ENCODE measurements around the gene MAN2A1.

The MAN2A1 gene

DNA sequence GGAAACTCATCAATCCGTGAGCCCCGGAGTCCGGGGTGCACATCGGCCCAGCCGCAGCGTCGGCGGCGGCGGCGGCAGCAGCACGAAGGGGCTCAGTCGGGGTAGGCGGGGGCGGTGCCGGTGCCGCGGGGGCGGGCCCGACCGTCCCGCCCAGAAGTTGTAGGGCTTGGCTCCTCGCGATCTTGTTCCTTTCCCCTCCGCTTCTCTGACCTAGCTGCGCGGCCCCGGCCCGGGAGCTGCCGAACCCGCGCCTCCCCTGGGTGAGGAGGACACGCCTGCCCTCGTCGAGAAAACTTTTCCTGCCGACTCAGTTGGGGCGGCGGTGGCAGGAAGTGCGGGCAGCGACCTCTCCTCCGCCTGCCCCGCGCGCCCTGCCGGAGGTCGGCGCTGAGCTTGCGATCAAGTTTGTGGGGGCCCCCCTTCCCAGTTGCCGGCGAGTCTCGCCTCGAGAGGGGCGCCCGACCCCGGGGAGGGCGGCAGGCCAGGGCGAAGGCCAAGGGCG lies at the start of gene MAN2A1:
Gene MAN2A1 (plus strand): TSS at position 188 of the 502 bp plus-strand sequence. CDS start 491 bp downstream, outside the sequence.
- DNase-seq = peak; percentile 60 to 63

DNA sequence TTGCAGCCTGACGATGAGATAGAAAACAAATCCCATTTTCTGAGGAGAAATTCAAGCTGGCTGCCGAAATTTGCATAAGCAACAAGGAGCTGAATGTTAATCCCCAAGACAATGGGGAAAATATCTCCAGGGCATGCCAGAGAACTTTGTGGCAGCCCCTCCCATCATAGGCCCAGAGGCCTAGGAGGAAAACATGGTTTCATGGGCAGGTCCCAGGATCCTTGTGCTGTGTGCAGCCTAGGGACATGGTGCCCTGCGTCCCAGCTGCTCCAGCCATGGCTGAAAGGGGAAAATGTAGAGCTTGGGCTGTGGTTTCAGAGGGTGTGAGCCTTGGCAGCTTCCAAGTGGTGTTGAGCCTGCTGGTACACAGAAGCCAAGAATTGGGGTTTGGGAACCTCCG lies 48.8 kb upstream of the MAN2A1 start:
- DNase-seq = no peak

DNA sequence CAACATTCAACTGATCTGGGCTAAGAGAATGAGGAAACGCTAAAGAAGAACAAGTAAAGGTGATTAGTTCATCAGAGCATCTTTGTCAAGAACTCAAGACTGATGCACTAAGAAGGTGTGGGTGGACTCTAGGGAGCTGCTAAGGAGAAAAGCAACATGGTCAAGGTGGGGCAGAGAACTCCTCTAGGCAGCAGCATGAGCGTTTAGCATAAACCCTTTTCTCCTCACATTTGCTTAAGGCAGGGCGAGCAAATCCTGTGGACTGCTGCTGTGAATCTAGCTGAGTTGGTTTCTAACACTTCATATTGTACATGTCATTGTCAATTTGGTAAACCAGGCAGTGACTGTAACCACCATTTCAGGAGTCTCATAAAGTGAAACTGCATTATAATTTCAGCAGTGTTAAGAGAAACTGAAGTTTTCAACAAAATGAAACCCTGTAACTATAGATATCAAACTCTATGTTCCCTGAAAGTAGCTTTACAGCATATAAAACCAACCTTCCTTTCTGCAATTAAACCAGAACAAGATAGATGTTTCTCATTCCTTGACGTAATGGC lies 45.9 kb upstream of the MAN2A1 start:
- DNase-seq = no peak

DNA sequence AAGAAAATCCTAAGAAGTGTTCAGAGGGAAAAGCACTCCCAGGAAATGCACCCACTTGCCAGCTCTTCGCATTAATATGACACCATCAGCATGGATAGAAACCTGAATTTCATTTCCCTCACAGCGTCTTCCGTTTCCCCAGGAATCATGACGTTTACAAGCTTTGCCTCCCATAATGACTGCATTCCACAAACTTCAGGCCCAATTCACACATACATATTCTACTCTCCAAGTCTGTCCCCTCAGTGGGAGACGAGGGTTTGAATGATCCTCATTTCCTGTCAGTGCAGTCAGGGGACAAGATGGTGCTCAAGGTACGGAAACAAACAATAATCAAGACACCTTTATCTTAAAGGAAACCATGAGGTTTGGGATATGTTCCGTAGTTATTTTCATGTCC lies 44.9 kb upstream of the MAN2A1 start:
- DNase-seq = no peak

DNA sequence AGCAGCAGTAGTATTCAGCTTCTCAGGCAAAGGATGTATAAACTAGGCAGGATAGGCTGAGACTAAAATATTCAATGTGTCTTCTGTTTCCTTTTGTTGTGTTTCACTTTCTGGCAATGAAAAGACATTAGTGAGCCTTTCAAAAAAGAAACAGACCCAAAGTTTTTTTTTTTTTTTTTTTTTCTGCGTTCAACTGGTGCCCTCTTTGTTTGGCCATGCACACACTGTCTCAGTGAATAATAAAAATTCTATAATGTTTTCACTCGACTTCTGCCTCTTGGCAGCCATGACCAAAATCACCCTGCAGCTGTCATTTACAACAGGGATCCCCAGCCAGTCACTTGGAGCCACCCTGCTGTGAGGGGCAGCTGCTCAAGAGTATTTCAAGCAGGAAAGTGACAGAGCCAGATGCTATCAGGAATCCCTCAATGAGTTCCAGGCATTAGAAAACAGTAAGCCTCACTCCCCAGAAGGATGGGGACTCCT lies 44.0 kb upstream of the MAN2A1 start:
- DNase-seq = no peak

DNA sequence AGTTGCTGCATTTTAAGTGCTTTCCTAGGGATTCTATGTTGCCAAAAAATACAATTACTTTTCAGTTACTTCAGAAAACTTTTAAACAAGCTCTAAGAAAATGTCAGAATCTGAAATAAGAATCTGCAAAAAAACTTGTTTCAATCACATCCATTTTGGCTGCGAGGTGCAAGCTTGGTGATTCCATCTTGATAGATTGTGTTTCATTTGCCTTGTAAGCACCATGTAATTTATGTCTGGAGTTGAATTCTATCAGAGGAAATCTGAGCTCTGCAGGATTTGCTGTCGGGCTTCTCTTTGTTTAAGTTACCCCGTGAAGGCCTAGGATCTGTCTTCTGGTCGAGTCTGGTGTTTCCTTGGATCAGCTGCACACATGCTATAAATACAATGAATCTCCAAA lies 40.4 kb upstream of the MAN2A1 start:
- no peak for DNase-seq

DNA sequence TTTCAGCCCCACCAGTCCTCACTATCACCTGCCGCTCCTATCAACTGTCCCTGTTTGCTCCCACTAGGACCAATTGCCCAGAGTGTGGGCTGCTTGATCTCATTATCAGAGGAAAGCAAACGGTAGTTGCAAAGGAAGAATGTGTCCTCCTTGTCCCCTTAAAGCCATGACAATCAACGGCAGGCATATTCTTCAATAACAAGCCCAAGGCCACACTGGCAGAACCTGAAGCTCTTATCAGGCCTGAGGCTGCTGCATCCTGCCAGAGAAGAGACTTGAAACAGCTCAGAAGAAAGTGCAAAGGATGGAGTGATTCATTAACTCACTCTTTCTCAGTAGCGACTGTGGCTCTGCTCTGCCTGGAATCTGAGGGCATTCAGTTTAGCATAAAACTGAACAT lies 39.2 kb upstream of the MAN2A1 start:
- DNase-seq = no peak

DNA sequence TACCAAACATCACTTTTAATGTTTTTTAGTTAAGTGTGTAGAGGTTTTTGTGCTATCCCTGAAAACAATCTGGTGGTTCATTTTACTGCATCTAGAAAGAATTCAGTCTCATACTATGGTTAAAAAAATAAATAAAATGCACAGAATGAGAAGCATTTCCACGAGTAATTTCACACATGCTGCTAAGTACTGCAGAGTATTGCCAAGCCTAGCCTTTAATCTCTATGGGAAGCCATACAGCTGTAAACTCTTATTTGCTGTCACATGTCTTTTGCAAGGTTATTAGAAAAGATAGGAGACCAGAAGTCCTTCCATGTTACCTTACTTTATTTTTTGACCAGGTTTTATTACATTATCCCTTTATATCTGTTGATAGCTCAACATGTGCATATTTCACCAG lies 37.6 kb upstream of the MAN2A1 start:
- DNase-seq = no peak

DNA sequence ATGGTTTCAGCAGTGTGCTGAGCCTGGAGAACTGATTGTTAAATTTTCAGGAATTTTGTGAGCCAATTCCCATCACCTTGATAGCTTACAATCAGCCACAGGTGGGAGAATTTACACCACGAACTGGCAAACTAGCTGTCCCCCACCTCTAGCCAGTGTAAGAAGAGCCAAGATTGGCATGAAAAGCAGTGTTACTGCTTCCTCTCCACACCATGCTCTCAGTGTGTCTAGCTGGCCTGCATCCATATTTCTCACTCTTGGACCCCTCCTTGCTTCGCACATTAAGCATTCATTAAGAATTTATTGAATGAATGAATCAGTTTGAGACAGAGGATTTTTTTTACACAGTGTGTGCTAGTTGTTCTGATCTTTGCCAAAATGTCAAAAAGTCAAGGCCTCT lies 36.7 kb upstream of the MAN2A1 start:
- DNase-seq = no peak

DNA sequence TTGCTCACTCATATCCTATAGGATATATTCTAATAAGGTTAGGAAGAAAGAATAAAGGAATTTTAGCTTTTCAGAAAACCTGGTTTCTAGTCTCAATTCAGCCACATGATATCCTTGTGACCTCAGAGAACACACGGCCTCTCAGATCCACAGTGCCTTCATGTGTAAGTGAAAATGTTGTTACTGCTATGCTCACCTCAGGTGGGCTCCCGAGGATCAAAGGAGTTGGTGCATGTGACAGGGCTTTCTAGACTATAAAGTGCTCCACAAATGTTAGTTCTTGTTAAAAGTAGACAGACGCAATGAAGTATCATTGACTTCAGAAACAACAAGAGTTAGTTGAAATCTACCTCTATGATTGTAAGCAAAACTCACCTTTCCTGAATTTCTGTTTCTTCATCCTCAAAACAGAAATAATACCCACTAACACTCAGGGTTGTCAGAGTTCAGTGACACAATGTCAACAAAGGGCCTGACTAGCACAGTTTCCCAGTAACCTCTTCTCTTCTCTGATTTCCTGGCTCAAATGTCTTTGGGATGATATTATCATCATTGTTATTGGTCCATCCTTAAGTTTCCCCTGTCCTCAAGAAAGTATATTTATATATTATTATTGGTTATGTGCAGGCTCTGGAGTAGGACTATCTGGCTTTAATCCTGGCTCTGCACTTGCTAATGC lies 36.0 kb upstream of the MAN2A1 start:
- no peak for DNase-seq

DNA sequence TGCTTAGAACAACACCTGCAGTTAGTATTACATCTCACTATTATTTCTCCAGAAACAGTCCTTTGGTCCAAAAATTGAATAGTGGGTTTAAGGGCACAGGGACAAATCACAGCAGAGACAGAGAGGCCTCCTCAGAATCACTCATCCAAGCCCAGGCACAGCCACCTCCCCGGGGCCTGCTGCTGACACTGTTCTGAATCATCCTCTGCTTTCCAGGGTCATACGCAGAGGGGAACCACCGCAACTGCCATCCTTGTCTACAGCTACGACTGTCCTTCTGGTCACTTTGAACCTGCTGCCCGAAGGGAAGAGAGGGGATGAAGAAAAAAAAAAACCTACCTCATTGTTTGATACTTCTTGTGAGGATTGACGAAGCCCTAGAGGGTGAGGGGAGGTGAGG lies 35.3 kb upstream of the MAN2A1 start:
- DNase-seq = no peak

DNA sequence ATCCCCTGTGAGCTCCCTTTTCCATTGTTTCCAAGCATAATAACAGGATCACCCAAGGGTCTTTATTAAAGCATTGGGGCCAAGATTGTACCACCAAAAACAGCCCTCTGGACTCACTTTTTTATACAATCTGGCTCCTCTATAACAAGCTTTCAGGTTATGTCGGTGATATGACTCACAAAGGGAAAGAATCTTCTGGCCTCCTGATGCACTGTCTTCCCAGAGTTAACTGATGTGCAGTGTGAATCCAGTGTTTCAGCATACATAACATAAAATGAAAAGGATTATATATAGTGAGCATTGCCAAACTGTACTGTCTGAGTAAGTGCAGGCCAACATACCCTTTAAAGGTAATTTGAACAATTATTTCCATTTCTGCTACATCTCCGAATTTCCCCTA lies 33.9 kb upstream of the MAN2A1 start:
- DNase-seq = no peak

DNA sequence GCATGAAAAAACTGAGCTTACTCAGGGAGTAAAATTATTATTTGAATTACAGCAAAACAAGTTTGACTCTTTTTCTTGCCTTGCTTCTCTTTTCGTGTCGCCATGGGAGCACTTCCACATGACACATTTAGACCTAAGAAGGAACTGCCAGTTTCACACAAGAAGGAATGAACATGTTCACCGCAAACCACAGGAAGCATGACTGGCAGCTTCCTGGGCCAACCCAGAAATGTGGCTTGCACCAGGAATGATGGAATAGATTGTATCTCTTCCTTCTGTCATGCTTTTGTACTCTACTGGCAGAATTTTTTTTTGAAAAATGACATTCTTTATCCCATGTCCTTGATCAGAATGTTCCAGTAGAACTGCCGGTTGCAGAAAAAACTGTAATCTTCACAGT lies 32.9 kb upstream of the MAN2A1 start:
- DNase-seq = peak; percentile 15 to 32

DNA sequence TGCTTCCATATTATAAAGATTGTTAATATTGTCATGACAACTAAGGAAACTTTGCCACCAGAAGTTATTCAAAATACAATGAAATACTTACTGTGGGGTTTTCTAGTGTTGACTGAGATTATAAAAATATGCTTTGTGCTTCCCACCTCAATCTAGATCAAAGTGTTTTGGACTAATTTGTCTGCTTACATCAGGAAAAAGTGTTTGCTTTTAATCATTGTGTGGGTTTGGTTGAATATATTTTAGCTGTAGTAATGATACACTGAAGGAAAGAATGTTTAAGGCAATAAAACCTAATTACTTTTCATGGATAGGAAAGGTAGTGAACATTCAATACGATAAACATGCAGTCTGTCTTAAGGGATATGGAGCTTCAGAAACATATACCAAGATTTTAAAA lies 29.8 kb upstream of the MAN2A1 start:
- no peak for DNase-seq

DNA sequence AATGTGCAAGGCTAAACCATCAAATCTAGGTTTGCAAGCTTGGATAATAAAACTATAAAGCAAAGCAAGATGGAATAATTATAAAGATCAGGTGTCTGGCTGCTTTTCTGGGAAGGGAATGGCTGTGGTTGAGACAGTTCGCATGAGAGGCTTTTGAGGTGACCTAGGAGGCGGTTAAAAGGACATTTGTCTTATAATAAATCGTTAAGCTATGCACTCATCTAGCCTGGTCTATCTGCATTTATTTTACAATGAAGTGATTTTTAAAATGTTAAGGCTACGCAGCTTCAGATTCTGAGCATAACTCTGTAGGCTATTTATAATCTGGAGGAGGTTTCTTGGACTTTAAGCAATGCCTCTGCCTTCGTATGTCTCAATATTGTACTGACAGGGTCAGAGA lies 29.4 kb upstream of the MAN2A1 start:
- no peak for DNase-seq

DNA sequence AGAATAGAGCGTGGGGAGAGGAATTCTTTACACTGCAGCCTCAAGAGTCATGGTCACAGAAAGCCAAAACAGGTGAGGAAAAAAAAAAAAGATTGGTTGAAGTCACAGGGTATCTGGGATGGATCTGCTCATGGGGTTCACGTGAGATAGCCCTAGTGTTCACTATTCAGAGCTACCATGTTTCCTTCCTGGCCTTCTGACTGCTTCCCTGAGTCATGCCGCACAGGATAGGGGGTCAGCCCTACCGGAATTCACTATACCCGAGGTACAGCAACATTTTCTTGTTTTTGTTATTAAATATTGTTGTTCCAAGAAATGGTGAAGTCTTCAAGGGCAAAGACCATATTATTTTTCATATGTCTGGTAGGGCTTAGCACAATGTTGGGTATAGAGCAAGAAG lies 21.5 kb upstream of the MAN2A1 start:
- DNase-seq = no peak

DNA sequence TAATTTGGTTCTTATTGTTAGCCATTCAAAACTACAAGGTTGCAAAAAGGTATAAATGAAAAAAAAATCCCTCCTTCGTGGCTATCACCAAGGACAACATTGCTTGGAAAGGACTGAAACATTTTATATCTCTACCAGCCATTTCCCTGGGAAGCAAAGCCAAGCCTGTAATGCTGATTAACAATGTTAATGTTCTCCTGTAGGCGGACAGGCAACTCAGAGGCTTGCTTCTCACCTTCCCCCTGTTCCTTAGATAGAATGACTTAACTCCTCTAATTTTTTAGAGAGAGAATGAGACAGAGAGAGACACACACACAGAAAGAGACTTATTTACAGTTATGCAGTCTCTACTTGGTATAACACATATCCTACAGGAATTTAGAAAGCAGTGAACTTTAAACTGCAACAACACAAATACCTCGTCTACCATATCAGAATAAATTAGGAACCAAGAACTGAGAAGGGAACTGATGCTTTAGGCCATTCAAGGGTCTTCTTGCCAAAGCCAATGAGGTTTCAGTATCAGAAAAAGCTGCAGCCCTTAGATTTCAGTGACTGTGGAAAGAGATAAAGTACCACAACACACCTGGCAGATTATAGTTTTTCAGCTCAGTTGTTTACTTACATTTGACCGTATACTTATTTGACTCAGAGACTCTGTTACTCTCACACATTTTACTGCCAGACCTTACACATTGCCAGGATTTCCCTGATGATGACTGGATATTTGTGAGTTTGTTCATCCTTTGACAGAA lies 20.9 kb upstream of the MAN2A1 start:
- DNase-seq = no peak

DNA sequence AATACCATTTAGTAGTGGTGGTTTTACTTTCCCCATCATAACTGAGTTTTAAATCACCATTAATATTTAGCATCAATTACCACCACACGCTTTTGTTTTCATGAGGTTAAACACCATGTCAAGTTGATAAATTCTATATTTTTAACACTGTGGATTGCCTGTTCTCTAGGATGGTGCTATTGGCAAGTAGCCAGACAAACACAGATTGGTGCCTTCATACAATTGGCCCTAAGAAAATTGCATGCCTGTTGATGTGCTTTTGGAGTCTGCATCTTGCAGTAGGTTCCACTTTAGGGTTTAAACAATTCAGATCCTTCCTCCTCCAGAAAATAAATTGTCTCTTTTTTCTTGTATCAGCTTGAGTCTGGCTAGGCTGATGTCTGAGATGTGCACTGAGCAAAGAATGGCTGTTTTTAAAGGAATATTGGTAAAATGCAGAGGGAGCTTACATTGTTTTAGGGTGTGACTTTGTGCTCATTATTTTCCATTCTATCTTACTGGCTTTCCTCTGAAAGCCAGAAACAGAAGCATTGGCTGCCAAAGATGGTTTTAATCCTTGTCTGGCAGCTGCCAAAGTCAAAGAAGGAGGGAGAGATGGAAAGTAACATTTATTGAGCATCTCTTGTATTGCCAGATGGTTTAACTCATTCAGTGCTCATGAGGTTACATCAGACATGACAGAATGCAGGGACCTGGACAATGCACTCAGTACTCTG lies 19.6 kb upstream of the MAN2A1 start:
- no peak for DNase-seq

DNA sequence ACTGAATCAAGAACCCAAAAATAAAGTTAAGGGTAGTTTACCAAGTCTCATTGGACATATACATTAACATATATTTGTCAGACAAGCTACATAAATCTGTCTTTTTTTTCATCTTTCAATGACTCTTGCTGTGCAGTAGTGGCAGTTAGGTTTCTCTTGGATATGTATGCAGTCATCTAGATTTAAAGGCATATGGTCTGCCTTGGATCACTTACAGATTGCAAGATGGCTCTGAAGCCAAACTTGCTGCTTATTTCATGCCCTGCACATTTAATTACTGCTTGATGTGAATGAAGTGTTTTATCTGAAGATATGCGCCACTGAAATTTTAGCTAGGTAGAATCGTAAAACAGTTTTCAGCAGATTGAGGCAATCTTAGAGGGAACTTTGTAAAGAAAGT lies 18.6 kb upstream of the MAN2A1 start:
- DNase-seq = no peak

DNA sequence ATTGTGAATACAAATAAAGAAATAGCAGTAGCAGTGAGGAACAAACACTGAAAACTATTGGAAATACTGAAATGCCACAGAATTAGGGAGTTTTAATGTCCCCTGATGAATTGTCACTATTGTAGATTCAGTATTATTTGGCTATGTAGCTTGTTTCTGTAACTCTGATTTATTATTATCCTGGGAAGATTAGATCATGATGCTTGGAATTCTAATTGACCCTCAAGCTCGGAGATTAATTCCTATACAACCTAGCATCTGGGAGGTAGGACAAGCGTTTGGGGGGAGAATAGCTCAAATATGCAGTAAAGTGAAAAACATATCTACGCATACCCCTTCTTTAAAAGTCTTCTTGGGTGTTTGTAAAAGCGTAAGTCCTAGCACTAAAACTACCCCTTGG lies 15.1 kb upstream of the MAN2A1 start:
- no peak for DNase-seq

DNA sequence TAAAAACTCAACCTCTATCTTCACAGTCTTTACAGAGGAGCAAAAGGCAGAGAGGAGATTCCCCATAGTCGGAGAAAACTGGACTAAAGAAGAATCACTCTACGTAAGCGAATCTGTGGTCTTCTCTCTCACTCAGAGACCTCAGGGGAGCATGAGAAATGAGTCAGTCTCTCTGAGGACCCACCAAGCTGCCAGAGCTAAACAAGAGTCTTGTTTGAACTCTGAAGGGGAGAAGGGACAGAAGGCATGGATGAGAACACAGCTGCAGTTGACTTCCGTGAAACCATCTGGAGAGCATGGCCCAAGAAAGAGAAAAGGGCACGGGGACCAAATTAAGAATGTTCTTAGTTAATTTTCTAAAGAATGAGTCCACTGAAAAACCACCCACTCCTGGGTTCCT lies 12.8 kb upstream of the MAN2A1 start:
- DNase-seq = no peak

DNA sequence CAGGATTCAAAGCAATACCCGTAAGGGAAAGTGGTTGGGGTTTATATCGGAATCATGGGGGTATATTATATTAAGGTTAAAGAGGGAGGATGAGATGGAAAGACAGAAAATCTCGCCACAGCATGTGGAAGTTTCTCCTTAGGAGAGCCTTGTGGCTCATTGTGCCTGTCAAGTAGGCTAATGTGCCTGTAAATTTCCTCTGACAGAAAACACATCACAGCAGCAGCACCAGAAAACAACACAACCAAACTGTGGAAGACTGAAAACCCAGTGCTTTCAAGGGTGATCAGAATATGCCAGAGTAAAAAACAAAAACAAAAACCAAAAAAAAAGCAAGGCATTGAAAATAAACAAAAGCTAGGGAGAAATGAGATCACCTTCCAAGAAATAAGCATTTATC lies 11.3 kb upstream of the MAN2A1 start:
- no peak for DNase-seq

DNA sequence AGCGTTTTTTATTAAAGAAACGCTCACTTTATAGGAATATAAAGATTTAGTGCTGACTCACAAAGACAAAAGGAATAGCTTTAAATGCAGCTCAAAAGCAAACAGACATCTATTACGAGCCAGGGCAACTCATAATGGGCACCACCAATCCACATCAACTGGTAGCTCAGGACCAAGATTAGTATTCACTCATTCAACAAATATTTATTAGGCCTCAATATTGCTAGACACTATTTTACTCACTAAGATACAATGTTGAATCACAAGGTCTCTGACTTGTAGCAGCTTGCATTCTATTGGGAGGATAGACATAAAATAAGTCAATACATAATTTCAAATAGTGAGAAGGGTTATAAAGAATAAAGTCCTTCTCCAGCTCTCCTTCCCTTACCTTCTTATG lies 8.0 kb upstream of the MAN2A1 start:
- no peak for DNase-seq
